Left ventricle myocardium superior (tissue), 1 donor: ENCODE results near the gene SWT1. TPM values are rescaled to one million over a fixed set of nuclear protein-coding genes. Genes with fewer than 3 reads are reported as not detected.

Experiments
- total RNA-seq: library from RNA; stranded (reverse); fragmentation: NEBNext Ultra II Directional; extraction: Animal tissue kit (Norgen Biotek cat#: 25700); gene quantifications from one replicate; pipeline ENCODE4 v1.2.1, GENCODE V29; 2021
- donor health status: DM: no; HTN: yes; CAD: no; lungs with severe emphysema.

Gene SWT1
- total RNA-seq, 1 donor from 2014 or later: 6.8 TPM

Other genes with a start within 250 kb of the SWT1 start
- 397 TPM for gene NIBAN1, start 182.7 kb upstream of the SWT1 start, total RNA-seq
- gene RNF2, start 111.6 kb upstream of the SWT1 start, total RNA-seq: 12.7 TPM
- 25.2 TPM for gene TRMT1L, start 214 bp upstream of the SWT1 start, total RNA-seq
- 80.3 TPM for gene IVNS1ABP, start 160.1 kb downstream of the SWT1 start, total RNA-seq